GM18868 (cell line): ENCODE results near the gene AKR1C8.
"Not testable (repeated sequence)": the region's sequence is repeated elsewhere in the genome, so short reads cannot be mapped to it uniquely, and the experiment has no call there.

Experiments
- ATAC-seq: cut with Tn5 transposase; IDR thresholded peaks from one replicate; pipeline ENCODE4 v1.9.1; 2021; ENCODE audit warnings: mild to moderate bottlenecking, moderate library complexity; ENCODE audit not compliant: unreplicated experiment

AKR1C8 gene

GRCh38 chr10:5109861-5110260, 75.1 kb downstream of the AKR1C8 start:
- not testable (repeated sequence) for ATAC-seq

- no peak for ATAC-seq
Measured at GRCh38 chr10:5108658-5109416, 76.1 kb downstream of the AKR1C8 start.

GRCh38 chr10:5107860-5108526, 77.0 kb downstream of the AKR1C8 start:
- ATAC-seq, result no peak

- no peak for ATAC-seq
Measured at GRCh38 chr10:5106553-5106952, 78.4 kb downstream of the AKR1C8 start.

GRCh38 chr10:5105626-5106025, 79.3 kb downstream of the AKR1C8 start:
- no peak for ATAC-seq
